ACC112 (cell line): ENCODE measurements around the gene CCDC3.

Experiments
- H2AFZ ChIP-seq: fragments of 200-600 bp; sonication (generic); one replicate; pipeline ENCODE4 v1.6.0; 2017; ENCODE audit warnings: antibody characterized with exemption, low read length; ENCODE audit not compliant: unreplicated experiment
- H3K27ac ChIP-seq: fragments of 200-600 bp; sonication (generic); 2 replicates; pipeline ENCODE4 v1.5.1; 2014; ENCODE audit warnings: low read depth, mild to moderate bottlenecking, antibody characterized with exemption, low read length, moderate library complexity
- H3K27me3 ChIP-seq: fragments of 200-600 bp; sonication (generic); 2 replicates; pipeline ENCODE4 v1.6.1; 2014; ENCODE audit warnings: mild to moderate bottlenecking, antibody characterized with exemption, low read length, moderate library complexity, mixed read lengths; ENCODE audit not compliant: insufficient read depth
- H3K36me3 ChIP-seq: fragments of 200-600 bp; sonication (generic); 2 replicates; pipeline ENCODE4 v1.6.1; 2016; ENCODE audit warnings: mild to moderate bottlenecking, antibody characterized with exemption, low read length, moderate library complexity, mixed read lengths; ENCODE audit not compliant: insufficient read depth
- H3K4me1 ChIP-seq: fragments of 200-600 bp; sonication (generic); one replicate; pipeline ENCODE4 v1.6.1; 2016; ENCODE audit warnings: low read length, mixed read lengths; ENCODE audit not compliant: insufficient read depth, unreplicated experiment, control insufficient read depth
- H3K4me3 ChIP-seq: fragments of 200-600 bp; sonication (generic); 2 replicates; pipeline ENCODE4 v1.5.1; 2014; ENCODE audit warnings: mild to moderate bottlenecking, low read depth, low read length
- H3K79me2 ChIP-seq: fragments of 200-600 bp; sonication (generic); one replicate; pipeline ENCODE4 v1.6.0; 2016; ENCODE audit warnings: low read length; ENCODE audit not compliant: control insufficient read depth, unreplicated experiment, insufficient read depth

CCDC3 gene

GRCh38 chr10:12909836-12910185 is 91.7 kb downstream of the CCDC3 start:
- H3K4me3 ChIP-seq: no peak overlapping the region
- H3K36me3 ChIP-seq: no peaks in the 10 kb centered on the region
- 0 out of 2 replicates have a peak, but pooled peaks cover 4% of the 10 kb centered on the region for H3K27me3 ChIP-seq
- no peaks in the 10 kb centered on the region for H3K79me2 ChIP-seq
- peaks cover 5% of the 10 kb centered on the region for H3K4me1 ChIP-seq
- H3K27ac ChIP-seq: no peak overlapping the region
- no peak overlapping the region for H2AFZ ChIP-seq

- H2AFZ ChIP-seq: no peak overlapping the region
- no peak overlapping the region for H3K27ac ChIP-seq
- H3K36me3 ChIP-seq: no peaks in the 10 kb centered on the region
- no peak overlapping the region for H3K4me3 ChIP-seq
- H3K79me2 ChIP-seq: no peaks in the 10 kb centered on the region
- H3K27me3 ChIP-seq: 0 out of 2 replicates have a peak, but pooled peaks cover 4% of the 10 kb centered on the region
- no peaks in the 10 kb centered on the region for H3K4me1 ChIP-seq
Measured at GRCh38 chr10:12909182-12909835, 92.2 kb downstream of the CCDC3 start.

- H2AFZ ChIP-seq: no peak overlapping the region
- no peak overlapping the region for H3K27ac ChIP-seq
- no peaks in the 10 kb centered on the region for H3K4me1 ChIP-seq
- H3K4me3 ChIP-seq: no peak overlapping the region
- H3K27me3 ChIP-seq: 0 out of 2 replicates have a peak, but pooled peaks cover 4% of the 10 kb centered on the region
- H3K79me2 ChIP-seq: no peaks in the 10 kb centered on the region
- no peaks in the 10 kb centered on the region for H3K36me3 ChIP-seq
Measured at GRCh38 chr10:12908773-12909172, 92.7 kb downstream of the CCDC3 start.

GRCh38 chr10:12907656-12908055 is 93.9 kb downstream of the CCDC3 start:
- Histone ChIP-seq H3K4me3 (no peak overlapping the region), H3K27ac (no peak overlapping the region), H3K79me2 (no peaks in the 10 kb centered on the region), H2AFZ (no peak overlapping the region), H3K4me1 (no peaks in the 10 kb centered on the region), H3K36me3 (no peaks in the 10 kb centered on the region), H3K27me3 (0 out of 2 replicates have a peak, but pooled peaks cover 4% of the 10 kb centered on the region)

GRCh38 chr10:12906051-12906541 is 95.4 kb downstream of the CCDC3 start:
- H3K4me1 ChIP-seq: no peaks in the 10 kb centered on the region
- no peaks in the 10 kb centered on the region for H3K79me2 ChIP-seq
- H2AFZ ChIP-seq: no peak overlapping the region
- no peak overlapping the region for H3K4me3 ChIP-seq
- 0 out of 2 replicates have a peak, but pooled peaks cover 4% of the 10 kb centered on the region for H3K27me3 ChIP-seq
- no peaks in the 10 kb centered on the region for H3K36me3 ChIP-seq
- H3K27ac ChIP-seq: no peak overlapping the region

- Histone ChIP-seq H3K36me3 (no peaks in the 10 kb centered on the region), H3K79me2 (no peaks in the 10 kb centered on the region), H3K27me3 (0 out of 2 replicates have a peak, but pooled peaks cover 4% of the 10 kb centered on the region), H2AFZ (no peak overlapping the region), H3K27ac (no peak overlapping the region), H3K4me3 (no peak overlapping the region), H3K4me1 (no peaks in the 10 kb centered on the region)
Measured at GRCh38 chr10:12905067-12905466, 96.4 kb downstream of the CCDC3 start.

GRCh38 chr10:12902851-12903358 is 98.6 kb downstream of the CCDC3 start:
- H3K27ac ChIP-seq: no peak overlapping the region
- H3K27me3 ChIP-seq: 0 out of 2 replicates have a peak, but pooled peaks cover 3% of the 10 kb centered on the region
- H3K36me3 ChIP-seq: no peaks in the 10 kb centered on the region
- no peak overlapping the region for H3K4me3 ChIP-seq
- no peaks in the 10 kb centered on the region for H3K4me1 ChIP-seq
- H3K79me2 ChIP-seq: no peaks in the 10 kb centered on the region
- H2AFZ ChIP-seq: no peak overlapping the region

GRCh38 chr10:12902135-12902572 is 99.4 kb downstream of the CCDC3 start:
- H3K36me3 ChIP-seq: no peaks in the 10 kb centered on the region
- H3K4me1 ChIP-seq: no peaks in the 10 kb centered on the region
- H2AFZ ChIP-seq: no peak overlapping the region
- H3K79me2 ChIP-seq: no peaks in the 10 kb centered on the region
- H3K27me3 ChIP-seq: no peaks in the 10 kb centered on the region
- no peak overlapping the region for H3K4me3 ChIP-seq
- H3K27ac ChIP-seq: no peak overlapping the region

GRCh38 chr10:12899546-12899945 is 102.0 kb downstream of the CCDC3 start:
- no peak overlapping the region for H3K27ac ChIP-seq
- no peaks in the 10 kb centered on the region for H3K79me2 ChIP-seq
- no peaks in the 10 kb centered on the region for H3K4me1 ChIP-seq
- peaks cover 13% of the 10 kb centered on the region for H3K27me3 ChIP-seq
- no peak overlapping the region for H3K4me3 ChIP-seq
- H3K36me3 ChIP-seq: no peaks in the 10 kb centered on the region
- H2AFZ ChIP-seq: no peak overlapping the region

- Histone ChIP-seq H3K27ac (no peak overlapping the region), H3K27me3 (peaks cover 21% of the 10 kb centered on the region), H3K4me1 (no peaks in the 10 kb centered on the region), H2AFZ (no peak overlapping the region), H3K79me2 (no peaks in the 10 kb centered on the region), H3K4me3 (no peak overlapping the region), H3K36me3 (no peaks in the 10 kb centered on the region)
Measured at GRCh38 chr10:12898271-12898670, 103.2 kb downstream of the CCDC3 start.

- Histone ChIP-seq H2AFZ (no peak overlapping the region), H3K36me3 (no peaks in the 10 kb centered on the region), H3K79me2 (no peaks in the 10 kb centered on the region), H3K27me3 (peaks cover 31% of the 10 kb centered on the region), H3K27ac (no peak overlapping the region), H3K4me1 (no peaks in the 10 kb centered on the region), H3K4me3 (no peak overlapping the region)
Measured at GRCh38 chr10:12897278-12897677, 104.2 kb downstream of the CCDC3 start.
